ENCODE measurements around the gene FOCAD.
A peak's percentile ranks its signal among the peaks of the same experiment; 100 is the strongest.
"Not testable (repeated sequence)": the region's sequence is repeated elsewhere in the genome, so short reads cannot be mapped to it uniquely, and the experiment has no call there.

Gene FOCAD

GRCh38 chr9:20673537-20673936 lies 10.5 kb upstream of the FOCAD start:
- not testable (repeated sequence) for DNase-seq

DNA sequence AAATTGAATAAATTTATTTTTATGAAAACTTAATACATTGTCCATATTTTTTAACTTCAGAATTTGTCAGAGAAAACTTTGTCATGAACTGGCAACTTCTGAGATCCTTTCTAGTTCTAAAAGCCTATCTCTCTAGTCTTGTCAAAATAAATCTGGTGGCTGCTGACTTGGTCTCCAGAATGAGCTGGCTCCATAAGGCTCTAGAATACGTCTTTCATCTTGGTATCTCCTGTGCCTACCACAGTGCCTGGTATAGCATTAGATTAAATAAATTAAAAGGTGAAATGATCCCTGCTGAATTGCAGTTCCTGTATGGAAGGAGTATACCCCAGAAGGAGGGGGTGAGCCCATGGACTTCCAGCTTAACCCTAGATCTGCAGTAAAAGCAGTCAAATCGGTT lies 2.6 kb upstream of the FOCAD start:
- DNase-seq, result no peak

DNA sequence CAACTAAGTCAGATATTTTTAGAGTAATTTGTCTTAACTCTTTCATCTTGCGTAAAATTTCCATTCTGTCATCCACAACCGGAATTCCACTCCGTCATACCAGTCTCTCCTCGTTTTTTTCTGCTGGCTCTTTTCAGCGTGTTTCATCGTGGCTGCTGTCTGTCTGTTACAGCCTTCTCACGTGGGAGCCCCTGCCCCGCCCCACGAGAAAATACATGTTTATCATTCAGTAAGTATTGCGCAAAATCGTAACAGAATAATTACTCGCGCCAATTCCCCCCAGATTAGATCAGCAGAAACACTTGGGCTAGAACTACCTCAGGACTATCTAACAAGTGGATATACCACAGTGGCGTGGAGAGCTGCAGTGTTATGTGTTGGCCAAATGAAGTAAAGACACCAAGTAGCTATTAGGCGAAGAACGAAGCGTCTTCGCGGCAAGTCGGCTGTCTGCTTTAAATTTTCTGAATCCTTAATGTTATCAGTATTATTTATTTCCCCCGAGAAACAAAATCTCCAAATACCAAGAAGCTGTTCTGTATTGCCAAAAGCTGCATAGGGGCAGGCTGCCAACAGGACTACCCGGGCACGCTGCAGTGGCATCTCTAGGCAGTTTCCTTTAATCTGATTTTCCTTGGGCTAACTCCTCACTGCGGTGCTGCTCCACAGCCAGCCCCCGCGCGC lies 566 bp upstream of the FOCAD start:
- DNase-seq, result peak in 1 of 2 experiments; percentile 51

DNA sequence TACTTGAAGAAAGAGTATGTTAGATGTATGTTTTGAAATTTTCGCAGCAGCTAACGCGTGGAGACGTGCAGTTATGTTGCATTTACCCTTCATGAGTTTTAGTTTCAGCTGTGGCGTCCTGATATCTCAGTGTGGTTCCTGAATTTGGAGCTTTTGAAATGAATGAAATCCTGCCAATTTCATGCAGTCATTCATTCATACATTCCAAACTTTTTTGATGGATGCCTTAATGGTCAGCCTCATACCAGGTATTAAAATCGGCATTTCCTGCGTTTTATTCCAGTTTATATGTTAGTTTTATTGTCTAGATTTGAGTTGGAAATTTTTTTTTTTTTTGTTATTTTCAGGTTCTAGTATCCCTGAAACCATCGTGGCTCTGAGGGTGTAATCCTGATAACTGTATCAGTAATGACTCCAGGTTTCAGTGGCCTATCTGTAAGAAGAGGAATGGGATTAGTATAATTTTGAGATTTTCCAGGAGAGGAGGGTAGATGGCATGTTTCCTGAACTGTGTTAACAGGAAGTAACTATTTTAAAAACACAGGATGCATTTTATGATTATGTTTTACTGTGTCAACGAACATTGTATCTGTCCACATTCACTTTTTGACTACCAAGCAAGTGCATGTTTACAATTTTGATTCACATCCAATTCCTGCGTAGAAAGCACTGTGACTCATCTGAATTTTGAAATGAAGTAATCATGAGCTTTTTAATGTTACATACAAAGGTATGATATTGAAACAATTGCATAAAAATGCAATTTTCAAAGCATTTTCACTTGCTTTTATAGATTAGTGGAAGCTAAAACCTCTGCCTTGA lies 1.0 kb downstream of the FOCAD start:
- peak in 1 of 2 experiments; percentile 47 for DNase-seq

DNA sequence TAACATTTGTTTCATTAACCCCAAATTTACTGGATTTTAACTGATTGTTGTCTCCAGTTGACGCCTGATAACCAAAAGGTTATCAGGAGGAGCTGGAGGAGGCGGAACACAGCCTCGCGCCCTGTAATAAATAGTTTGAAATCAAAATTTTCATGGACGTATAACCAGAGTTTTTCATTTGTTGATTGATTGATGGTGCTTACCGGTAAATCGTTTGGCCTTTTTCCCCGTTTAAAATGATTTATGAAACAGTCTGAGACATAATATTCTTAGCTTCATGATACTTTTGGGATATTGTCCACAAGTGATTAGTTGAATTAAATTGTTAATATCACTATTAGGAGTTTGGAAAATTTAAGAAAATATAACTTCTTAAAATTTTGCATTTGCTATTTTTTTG lies 1.7 kb downstream of the FOCAD start:
- no peak for DNase-seq

DNA sequence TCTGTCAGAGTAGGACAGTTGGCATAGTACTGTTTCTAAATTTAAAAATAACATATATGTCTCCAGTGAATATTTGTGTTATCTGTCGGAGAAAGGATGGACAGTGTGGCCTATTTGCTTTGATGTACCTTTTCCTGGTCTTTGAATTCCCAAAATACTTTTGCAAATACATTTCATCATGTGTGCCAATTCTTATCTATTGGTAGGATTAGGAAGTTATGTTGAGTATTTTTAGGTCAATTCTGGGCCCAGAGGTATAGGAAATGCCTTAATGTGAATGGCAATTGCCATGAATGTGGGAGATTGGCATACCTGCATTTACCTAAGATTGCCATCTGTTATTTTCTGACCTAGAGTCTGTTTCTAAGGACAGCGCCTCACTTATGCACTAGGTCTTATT lies 5.8 kb downstream of the FOCAD start:
- DNase-seq, result no peak

- DNase-seq, result no peak
Measured at GRCh38 chr9:20692554-20692953, 8.5 kb downstream of the FOCAD start.

GRCh38 chr9:20693068-20693467 lies 9.0 kb downstream of the FOCAD start:
- DNase-seq, result no peak

- no peak for DNase-seq
Measured at GRCh38 chr9:20694248-20694647, 10.2 kb downstream of the FOCAD start.

GRCh38 chr9:20697021-20697719 lies 13.1 kb downstream of the FOCAD start:
- DNase-seq, result no peak

- no peak for DNase-seq
Measured at GRCh38 chr9:20698782-20699181, 14.7 kb downstream of the FOCAD start.

GRCh38 chr9:20701060-20701459 lies 17.0 kb downstream of the FOCAD start:
- peak; percentile 34 to 87 for DNase-seq

- DNase-seq, result no peak
Measured at GRCh38 chr9:20702570-20702969, 18.5 kb downstream of the FOCAD start.

DNA sequence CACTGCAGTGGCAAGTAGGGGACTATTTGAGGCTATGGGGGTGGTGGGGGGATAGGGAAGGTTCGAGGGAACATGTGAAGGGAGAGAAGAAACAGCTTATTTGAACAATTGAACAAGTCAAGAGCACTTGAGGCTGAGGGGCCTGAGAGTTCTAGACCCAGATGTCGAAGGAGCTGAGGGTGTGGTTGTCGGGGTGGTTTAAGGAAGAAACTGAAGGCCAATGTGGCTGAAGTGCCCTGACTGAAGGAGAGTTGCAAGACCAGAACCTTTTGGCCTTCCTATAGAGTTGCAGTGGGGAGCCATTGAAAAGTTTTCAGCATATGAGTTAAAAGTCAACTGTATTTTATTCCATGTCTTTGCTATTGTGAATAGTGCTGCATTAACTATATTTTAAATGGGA lies 19.1 kb downstream of the FOCAD start:
- DNase-seq, result no peak

DNA sequence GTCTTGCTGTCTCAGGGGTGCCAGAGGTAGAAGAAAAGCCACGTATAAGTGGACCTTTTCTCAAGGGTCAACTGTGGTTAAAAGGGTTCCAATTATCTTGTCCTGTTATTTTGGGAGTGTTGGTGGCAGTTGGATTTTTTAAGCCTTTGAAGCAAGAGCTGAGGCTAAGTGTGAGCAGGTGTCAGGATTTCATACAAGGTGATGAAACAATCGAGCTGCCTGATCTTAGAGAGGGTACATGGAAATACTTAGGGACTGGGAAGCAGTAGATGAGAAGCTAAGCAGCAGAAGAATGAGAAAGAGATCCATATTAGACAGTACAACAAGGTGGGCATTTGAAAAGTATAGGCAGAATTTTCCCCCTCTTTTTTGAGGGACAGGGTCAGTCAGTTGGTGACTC lies 23.6 kb downstream of the FOCAD start:
- DNase-seq, result no peak

DNA sequence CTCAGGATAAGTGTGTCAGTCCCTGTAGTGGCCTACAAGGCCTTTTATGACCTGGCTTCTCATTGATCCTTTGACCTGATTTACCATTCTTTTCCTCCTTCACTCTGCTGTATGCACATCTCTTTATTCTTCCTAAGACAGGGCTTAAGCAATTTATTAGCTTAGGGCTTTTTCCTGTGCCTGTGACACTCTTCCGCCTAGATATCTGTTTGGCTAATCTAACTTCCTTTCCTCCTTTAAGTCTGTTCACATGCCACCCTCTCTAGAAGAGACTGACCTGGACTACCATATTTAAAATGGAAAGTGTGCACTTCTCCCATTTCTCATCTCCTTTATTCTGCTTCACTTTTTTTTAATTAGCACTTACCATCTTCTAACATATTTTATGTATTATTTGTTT lies 29.1 kb downstream of the FOCAD start:
- DNase-seq, result no peak

- DNase-seq, result no peak
Measured at GRCh38 chr9:20714442-20715415, 30.7 kb downstream of the FOCAD start.

- DNase-seq, result no peak
Measured at GRCh38 chr9:20722221-20722620, 38.2 kb downstream of the FOCAD start.

- DNase-seq, result no peak
Measured at GRCh38 chr9:20725675-20726074, 41.6 kb downstream of the FOCAD start.

DNA sequence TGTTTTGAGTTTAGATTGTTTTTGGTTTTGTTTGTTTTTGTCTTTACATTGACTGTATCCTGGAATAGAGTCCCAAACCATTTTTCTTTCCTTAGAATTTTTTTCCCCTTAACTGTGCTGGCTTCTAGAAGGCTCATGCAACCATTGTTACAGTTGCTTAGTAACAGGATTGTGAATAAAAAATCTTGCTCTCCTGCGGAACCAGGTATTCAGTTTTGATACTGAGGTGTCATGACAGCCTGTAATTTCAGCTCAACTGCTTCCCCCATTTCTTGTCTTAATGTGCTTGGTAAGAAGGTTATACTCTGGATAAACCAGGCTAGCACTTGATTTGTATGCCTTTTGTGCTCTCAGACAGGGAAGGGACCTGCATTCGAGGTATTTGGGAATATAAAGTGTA lies 42.1 kb downstream of the FOCAD start:
- no peak for DNase-seq

DNA sequence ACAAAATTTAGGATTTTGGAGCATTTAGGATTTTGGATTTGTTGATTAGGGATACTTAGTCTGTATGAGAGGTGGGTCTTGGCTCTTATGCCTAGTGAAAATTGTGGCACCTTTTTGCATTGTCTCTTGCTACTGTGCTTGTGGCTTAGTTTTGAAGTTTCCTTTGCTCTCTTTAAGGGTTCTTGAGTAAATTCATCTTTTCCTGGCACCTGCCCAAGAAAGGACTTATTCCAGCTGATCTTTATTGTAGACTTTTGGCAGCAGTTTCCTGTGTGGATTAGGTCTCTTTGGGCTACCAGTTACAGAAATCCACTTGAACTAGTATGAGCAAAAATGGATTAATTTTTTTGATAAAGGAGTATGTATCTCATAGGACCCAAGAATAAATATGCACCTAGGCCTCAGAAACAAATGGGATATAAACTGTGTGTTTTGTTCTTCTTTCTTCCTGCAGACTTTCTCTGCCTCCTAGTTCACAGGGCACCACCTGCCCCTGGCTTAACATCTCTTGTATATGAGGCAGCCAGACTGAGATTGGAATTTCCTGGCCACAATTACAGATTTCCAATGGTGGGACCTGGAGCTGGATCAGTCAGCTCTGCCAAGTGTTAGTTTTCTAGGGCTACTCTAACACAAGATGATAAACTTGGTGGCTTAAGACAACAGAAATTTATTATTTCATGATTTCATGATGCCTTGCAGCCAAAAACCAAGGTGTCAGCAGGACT lies 44.6 kb downstream of the FOCAD start:
- peak in 1 of 2 experiments; percentile 37 for DNase-seq

DNA sequence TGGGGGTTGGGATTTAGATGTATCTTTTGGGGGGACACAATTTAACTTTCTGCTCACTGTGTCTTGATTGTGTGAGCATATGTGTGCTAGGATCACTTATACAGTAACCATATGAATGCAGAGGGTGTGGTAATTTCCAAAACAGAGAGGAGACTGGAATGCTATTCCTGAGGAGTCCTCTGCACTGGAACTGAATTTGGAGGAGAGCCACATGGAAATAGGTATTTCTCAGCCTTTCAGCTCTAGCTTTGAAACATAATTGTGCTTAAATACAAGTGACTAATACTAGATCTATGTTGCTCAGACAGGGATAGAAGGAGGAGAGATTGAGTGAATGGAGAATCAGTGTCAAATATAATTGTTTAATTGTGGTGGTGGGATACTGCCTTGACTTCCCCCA lies 45.5 kb downstream of the FOCAD start:
- no peak for DNase-seq

All from NCI-H2081 (cell line).